HG03558 (cell line): ENCODE measurements around the gene RAD21L1.
"Not testable (repeated sequence)": the region's sequence is repeated elsewhere in the genome, so short reads cannot be mapped to it uniquely, and the experiment has no call there.

Source experiments
- ATAC-seq: cut with Tn5 transposase; IDR thresholded peaks from one replicate; pipeline ENCODE4 v1.9.1; 2021; ENCODE audit warnings: moderate number of reproducible peaks; ENCODE audit not compliant: unreplicated experiment; ENCODE audit errors: extremely low read depth

RAD21L1 gene

DNA sequence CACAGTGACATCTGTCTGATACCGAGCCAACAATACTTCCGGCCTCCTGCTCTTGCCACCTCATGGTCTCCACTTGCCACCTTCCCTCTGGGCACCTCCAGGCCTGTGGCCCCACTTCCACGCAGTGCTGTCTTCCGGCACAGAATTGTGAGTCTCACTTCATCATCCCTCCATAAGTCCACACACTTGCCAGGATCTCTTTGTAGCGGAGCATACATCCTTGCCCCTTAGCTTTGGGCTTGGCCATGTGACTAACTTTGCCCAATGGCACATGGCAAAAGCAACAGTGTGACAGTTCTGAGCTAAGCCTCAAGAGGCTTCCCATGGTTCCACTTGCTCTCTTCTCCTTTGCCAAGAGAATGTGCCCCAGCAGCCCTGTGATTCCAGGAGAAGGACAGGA, 27.1 kb upstream of the RAD21L1 start:
- no peak for ATAC-seq

DNA sequence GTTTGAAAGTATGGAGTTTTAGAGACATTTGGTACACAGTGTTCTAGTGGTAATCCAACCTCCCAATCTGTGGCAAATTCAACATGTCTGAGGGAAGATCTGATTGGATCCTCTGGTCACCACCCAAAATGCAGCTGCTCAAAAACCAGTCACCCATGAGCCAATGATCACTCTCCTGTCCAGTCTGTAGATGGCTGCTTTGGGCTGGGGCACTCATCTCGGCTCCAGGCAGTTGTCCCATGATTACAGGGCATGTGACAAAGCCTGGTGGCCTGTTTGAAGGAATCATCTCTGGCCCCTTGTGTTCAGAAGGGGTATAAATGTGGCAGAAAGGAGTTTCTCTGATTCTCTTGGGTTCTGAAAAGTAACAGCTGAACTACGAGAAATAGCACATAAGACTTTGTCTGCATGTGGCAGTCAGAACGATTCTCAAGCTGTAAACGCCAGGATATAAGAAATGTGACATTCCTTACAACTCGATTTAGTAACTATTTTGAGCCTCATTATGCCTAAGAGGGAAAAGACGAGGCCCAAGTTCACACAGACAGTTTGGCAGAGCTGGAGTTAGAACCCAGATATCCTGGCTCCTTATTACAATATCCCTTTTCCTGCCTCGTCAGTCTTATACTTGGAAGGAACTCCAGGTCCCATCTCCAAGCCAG, 26.5 kb upstream of the RAD21L1 start:
- ATAC-seq, result no peak

GRCh38 chr20:1199964-1200363, 25.9 kb upstream of the RAD21L1 start:
- ATAC-seq, result no peak

- no peak for ATAC-seq
Observed at GRCh38 chr20:1202762-1203504, 22.9 kb upstream of the RAD21L1 start, which contains the start of gene C20orf202. C20orf202 (plus strand) TSS chr20:1203454; CDS start chr20:1203586, 132 bp downstream.

- no peak for ATAC-seq
Observed at GRCh38 chr20:1203630-1204029, 22.2 kb upstream of the RAD21L1 start.

GRCh38 chr20:1204113-1204512, 21.7 kb upstream of the RAD21L1 start:
- ATAC-seq, result no peak

DNA sequence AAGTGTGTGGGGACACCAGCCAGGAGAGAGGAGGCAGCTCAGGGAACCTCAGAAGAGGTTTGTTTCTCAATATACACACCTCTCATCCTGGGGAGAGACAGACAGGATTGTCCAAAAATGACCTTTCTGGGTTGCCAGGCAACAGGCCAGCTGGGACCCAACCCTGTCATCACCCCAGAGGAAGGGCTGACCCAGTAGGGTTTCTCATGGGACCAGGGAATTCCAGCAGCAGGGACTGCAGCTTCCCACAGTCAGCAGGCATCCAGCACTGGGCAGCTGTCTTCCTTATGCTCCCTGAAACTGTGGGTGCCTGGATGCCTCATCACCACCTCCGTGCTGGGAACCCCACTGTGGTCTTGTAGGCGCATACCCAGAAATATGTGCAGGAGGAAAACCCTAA, 21.3 kb upstream of the RAD21L1 start:
- ATAC-seq, result no peak

GRCh38 chr20:1205802-1206201, 20.0 kb upstream of the RAD21L1 start:
- no peak for ATAC-seq

DNA sequence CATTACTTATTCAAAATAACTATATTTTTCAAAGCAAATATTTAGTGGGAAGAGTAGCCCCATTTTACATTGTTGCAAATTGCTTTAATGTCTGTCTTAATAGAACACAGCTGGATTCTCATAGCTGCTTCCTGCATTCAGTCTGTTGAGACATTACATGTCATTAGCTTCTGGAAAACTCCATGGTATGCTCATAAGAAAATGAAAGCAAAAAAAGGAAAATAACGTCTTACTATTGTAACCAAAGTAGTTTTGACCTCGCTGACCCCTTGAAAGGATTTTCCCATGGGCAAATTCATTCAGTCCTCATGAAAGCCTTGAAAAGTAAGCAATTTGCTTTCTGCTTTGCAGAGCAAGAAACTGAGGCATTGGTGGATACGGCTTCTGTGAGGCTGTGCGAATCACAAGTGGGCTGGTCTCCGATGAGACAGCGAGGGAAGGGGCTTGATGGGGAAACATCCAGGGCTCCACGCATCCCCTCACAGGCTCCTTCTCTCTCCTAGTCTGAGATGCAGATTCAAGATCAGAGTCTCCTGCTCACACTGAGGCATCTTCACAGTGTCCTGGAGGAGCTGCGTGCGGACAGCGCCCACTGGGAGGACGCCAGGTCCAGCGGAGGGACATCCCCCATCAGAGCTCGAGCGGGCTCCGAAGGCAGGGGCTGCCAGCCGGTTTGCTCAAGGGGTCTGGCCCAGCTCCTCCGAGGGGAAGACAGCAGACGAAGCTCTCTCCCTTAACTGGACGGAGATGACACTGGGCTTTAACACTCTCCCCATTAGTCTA, 19.3 kb upstream of the RAD21L1 start:
- no peak for ATAC-seq

DNA sequence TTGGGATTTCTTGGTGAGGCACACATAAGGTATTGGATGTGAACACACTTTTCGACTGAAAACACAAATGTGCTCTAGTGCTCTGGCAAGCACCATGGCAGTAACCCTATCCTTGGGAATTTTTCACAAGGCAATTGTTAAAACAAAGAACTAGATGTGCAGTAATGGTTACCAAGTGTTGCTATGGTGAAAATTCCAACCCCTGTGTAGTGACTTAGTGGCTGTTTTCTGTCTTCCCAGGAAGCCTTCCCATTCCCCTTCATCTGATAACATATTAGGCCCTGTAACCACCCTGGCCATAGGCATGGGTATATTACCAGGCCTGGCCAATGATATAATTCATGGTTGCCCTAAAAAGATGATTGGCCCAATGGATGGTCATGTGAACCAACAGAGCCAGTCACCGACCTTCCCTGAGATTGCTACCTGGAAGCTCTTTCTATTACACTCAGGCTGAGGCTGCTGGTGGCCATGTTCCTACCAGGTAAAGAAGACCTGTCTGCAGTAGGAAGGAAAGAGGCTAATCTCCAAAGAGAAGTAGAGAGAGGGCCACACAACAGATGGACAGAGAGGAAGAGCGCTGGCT, 18.5 kb upstream of the RAD21L1 start:
- ATAC-seq, result no peak

DNA sequence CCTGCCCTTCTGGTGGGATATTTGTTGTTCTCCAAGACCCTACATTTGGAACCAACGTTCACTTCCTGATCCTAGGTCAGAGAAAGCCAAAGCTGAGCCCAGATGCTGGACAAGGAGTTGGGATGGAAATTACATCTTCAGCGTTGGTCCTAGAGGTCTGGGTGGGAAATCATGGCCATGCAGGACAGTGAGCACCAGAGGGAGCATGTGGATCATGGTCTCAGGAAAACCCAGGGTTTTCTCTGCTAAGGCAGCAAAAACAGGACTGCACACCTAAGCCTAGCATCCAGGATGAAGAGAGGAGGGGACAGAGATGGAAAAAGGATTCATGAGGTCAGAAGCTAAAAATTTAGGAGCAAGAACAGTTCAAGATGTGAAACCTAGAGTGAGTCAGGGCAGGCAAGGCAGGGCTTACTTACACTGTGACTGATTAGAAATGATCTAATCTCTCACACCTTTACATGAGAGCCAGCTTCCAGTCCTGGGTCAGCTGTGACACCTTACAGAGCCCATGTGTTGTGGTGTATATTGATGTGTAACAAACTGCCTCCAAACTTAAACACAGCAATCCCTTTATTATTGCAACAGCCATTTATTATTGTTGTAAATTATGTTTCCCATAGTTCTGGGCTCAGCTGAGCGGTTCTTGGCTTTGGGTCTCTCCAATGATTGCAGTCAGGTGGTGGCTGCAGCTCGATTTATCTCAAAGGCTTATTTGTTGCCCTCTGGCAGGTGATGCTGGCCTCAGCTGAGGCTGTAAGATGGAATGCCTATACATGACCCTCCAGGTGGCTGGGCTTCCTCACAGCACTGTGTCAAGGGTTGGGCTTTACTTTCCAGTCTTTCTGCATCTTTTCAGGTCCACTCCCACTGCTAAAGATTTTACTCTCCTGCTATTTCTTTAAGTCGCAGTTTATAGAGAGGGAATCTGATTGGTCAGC, 16.1 kb upstream of the RAD21L1 start:
- ATAC-seq, result no peak

GRCh38 chr20:1210501-1210900, 15.3 kb upstream of the RAD21L1 start:
- no peak for ATAC-seq

GRCh38 chr20:1212023-1212422, 13.8 kb upstream of the RAD21L1 start:
- ATAC-seq, result no peak

- ATAC-seq, result no peak
Observed at GRCh38 chr20:1212607-1213396, 13.0 kb upstream of the RAD21L1 start.

GRCh38 chr20:1214838-1215261, 11.0 kb upstream of the RAD21L1 start:
- no peak for ATAC-seq

DNA sequence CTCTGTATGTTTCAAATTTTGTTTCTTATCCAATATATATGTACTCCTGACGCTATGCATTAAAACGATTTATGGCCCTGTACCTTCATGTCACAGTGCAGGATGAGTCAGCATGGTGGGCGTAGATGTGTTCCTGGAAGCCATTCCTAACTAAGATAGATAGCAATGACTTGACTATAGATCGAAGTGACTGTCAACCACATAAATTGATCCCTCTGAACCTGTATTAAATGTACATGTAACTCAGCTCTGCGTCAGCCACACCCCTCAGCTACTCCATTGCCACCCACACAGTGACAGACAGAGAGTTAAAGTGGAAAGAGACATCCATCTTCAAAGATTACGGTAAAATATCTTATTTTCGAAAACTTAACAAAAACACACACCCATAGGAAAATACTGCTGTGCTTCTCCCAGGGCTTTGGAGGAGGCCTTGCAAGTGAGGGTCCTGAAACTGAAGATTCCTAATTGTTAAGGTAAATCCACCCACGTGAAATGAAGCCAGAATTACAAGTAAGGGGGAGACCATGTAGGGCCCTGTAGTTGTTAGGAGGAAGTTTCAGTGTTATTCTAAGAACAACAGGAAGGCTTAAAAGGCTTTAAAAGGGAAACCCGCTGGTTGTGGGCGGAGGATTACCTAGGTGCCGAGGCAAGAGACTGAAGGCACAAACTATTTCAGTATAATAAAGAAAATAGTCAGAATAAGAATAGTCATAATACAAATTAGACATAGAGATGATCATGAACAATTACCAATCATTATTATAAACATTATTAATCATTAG, 10.3 kb upstream of the RAD21L1 start:
- no peak for ATAC-seq

DNA sequence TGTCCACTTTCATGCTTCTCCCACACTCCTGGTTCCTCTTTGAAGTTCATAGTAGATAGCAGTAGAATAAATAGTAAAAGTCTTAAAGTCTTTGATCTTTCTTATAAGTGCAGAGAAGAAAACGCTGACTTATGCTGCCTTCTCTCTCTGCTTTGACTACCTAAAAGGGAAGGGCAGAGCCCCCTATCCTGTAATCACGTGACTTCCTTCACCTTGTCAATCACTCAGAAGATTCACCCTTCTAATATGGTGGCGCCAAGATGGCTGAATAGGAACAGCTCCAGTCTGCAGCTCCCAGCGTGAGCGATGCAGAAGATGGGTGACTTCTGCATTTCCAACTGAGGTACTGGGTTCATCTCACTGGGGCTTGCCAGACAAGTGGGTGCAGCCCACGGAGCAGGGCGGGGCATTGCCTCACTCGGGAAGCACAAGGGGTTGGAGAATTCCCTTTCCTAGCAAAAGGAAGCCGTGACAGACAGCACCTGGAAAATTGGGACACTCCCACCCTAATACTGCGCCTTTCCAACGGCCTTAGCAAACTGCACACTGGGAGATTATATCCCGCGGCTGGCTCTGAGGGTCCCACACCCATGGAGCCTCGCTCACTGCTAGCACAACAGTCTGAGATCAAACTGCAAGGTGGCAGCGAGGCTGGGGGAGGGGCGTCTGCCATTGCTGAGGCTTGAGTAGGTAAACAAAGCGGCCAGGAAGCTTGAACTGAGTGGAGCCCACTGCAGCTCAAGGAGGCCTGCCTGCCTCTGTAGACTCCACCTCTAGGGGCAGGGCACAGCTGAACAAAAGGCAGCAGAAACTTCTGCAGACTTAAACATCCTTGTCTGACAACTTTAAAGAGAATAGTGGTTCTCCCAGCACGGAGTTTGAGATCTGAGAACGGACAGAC, 9.1 kb upstream of the RAD21L1 start:
- not testable (repeated sequence) for ATAC-seq
